ENCODE measurements around the gene OARD1.

DNA sequence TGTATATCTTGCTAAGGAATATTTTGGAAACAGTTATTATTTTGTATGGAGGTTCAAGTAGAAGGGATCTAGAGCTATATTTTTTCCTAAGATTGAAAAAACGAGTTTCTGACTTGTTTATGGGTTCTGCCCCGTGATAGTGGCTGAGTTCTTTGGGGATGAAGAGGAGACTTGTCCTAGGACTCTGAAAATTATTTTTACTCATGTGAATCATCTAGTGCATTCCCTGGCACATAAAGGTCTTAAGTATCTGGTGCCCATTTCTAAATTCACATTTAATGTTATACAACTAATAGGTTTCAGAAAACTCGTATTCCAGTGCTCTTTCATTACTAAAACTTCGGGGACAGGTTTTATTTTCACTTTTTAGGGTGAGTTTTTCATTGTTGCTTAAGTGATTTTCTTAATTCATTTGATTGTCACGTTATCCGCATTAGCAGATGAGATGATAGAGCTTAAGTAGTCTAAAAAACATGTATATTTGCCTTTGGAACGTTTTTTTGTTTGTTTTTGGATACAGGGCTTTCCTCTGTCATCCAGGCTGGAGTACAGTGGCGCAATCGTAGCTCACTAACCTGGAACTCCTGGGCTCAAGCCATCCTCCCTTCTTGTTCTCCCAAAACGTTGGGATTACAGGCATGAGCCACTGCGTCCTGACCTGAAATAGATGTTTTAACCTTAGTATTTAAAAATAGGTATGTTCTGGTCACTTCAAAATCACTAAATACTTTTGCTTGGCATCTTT is 2.7 kb upstream of the OARD1 start:
- TF ChIP-seq POLR2A (IDR thresholded peaks at IDR 0.05) (no peak), POLR2AphosphoS5 (IDR thresholded peaks at IDR 0.05) (no peak), EP300 (IDR thresholded peaks at IDR 0.05) (no peak)
- TF ChIP-seq, protein P1, sequence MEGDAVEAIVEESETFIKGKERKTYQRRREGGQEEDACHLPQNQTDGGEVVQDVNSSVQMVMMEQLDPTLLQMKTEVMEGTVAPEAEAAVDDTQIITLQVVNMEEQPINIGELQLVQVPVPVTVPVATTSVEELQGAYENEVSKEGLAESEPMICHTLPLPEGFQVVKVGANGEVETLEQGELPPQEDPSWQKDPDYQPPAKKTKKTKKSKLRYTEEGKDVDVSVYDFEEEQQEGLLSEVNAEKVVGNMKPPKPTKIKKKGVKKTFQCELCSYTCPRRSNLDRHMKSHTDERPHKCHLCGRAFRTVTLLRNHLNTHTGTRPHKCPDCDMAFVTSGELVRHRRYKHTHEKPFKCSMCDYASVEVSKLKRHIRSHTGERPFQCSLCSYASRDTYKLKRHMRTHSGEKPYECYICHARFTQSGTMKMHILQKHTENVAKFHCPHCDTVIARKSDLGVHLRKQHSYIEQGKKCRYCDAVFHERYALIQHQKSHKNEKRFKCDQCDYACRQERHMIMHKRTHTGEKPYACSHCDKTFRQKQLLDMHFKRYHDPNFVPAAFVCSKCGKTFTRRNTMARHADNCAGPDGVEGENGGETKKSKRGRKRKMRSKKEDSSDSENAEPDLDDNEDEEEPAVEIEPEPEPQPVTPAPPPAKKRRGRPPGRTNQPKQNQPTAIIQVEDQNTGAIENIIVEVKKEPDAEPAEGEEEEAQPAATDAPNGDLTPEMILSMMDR (IDR thresholded peaks at IDR 0.05), result no peak
